NCI-H1092 treated with DMSO at 0.1 percent for 48 hours (cell line): ENCODE measurements around the gene PRDX4.
A peak's percentile ranks its signal among the peaks of the same experiment; 100 is the strongest.
"Not testable (repeated sequence)": the region's sequence is repeated elsewhere in the genome, so short reads cannot be mapped to it uniquely, and the experiment has no call there.

Experiments
- DNase-seq: peaks from one replicate; lab custom pipeline; 2025; lab: John Stamatoyannopoulos, UW

The PRDX4 gene

DNA sequence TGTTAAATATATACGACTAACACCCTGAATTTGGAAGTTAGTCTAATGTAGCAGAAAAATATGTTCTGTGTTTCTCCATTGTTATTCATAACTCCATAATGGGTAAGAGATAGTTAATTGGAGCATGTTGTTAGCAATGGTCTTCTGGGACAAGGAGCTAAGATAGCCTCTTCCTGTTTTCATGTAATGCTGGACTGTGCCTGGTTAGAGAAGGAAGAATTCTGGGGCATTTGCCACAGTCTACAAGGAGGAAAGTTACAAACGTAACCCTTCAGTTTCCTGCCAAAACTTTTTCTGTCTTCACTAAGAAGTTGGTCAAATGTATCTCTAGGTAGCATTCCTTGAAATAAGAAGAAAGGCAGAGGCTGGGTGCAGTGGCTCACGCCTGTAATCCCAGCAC, 5.8 kb downstream of the PRDX4 start:
- DNase-seq = no peak

DNA sequence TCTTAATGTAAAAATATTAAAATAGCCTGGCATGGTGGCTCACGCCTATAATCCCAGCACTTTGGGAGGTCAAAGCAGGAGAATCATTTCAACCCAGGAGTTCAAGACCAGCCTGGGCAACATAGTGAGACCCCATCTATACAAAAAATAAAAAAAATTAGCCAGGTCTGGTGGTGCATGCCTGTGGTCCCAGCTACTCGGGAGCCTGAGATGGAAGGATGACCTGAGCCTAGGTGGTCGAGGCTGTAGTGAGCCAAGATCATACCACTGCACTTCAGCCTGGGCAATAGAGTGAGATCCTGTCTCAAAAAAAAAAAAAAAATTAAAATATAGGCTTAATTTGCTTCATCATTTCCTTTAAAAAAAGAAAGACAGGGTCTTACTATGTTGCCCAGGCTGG, 9.2 kb downstream of the PRDX4 start:
- DNase-seq = not testable (repeated sequence)

DNA sequence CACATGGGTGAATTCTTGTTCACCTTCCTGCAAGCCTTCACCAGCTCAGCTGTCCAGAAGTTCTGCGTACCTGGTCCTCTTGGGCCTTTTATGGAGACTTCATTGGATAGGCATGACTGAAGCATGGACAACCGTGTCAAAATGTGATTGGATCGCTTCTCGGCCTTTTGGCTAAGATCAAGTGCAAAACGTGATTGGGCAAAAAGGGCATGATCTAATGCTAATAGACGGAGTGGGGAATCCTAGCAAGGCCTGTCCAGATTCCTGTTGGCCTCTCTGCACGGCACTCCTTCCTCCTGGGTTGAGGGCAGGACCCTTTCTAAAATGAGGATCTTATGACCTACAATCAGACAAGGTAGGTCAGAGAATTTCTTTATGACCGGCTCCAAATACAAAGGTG, 24.9 kb downstream of the PRDX4 start:
- no peak for DNase-seq

DNA sequence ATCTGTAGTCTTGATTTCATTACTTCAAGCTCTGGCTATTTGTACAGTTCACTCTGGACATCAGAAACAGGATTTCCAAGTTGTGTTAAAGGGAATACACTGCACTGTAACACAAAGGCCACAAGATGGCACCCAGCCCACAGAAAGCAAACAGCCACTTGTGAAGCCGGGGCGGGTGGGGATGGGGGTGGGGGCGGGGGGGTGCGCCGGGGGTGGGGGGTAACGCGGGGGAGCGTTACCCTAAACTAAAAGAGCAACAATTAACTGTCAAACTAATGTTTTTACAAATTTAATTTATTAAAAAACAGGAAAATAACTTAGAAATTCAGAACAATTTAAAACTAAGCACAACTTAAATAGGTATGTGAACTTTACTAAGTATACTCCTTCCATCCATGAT, 27.3 kb downstream of the PRDX4 start:
- peak; percentile 20 for DNase-seq

DNA sequence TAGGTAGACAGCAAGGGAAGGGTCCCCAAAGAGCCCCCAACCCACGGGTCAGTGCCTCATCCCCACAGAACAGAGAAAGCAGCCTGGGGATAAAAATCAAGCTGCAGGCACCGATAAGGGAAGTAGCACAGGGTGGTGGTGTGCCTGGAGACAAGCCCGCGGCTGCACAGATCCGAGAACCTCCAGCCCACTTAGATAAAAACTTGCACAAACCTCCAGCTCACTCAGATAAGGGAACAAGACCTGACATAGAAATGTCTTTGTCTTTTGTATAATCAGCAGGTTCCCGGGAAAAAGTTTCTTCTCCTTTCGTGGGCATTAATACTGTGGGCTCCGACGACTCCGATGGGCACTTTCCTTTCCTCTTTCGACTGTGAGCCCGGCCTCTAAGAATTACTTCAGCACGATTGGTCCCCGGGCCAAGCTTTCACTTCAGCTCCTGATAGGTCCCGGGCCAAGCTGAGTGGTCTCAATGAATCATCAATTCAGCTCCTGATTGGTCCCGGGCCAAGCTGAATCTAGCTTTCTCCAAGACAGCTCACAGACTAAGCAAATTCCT, 32.4 kb downstream of the PRDX4 start:
- DNase-seq = no peak

DNA sequence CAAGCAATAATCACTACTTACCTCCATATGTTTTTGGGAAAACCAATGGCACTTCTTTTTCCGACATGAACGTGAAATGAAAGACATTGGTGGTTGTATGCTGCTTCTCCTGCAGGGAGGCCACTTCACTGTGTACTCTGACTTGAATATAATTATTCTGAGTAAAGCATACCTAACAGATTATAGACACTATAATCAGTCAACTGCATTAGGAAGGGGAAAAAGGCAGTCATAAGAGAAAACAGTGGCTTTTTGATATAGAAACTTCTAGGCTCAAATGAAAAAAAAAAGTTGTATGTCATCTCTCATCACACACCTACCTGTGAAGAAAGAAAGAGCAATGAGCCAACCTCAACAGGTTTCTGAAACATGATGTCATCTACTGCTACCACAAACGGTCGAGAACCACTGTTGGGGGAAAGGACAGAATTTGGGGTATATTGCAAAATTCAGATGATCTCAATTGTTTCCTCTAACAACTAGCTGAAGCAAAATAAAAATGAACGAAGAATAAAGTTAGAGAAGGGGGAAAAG, 37.4 kb downstream of the PRDX4 start:
- DNase-seq = no peak

DNA sequence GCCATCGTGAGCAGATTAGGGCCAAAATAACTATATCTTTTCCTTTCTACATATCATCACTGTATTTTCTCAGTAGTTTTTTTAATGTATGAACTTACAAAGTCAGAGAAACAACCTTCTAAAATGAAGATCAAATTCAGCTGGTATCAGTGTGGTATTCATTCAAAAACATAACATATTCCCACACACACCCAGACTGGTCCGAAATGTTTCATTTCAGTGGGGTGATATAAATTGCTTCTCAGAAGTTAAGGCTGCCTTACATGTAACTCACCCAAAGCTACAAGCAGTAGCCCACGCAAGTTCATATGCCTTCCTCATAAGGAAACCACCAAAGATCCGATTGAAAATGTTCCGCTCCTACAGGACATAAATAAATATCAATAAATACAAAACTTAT, 37.9 kb downstream of the PRDX4 start:
- DNase-seq = no peak

DNA sequence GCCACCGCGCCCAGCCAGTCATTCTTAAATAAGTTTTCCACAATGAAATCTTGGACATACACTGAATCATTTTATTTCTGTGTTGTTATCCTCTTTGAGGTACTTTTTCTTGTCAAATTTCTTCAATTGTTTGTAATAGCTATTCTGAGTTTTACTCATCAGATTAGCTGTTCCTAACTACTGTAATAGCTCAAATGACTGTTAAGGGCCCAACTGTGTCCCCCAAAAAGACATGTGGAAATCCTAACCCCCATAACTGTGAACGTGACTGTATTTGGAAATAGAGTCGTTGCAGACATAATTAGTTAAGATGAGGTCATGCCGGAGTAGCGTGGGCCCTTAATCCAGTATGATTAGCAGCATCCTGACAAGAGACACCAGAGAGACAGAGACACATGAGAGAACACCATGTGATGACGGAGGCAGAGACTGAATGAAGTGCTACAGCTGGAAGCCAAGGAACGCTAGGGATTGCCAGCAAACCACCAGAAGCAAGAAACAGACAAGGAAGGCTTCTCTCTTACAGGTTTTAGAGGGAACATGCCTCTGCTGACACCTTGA, 52.9 kb downstream of the PRDX4 start:
- no peak for DNase-seq

DNA sequence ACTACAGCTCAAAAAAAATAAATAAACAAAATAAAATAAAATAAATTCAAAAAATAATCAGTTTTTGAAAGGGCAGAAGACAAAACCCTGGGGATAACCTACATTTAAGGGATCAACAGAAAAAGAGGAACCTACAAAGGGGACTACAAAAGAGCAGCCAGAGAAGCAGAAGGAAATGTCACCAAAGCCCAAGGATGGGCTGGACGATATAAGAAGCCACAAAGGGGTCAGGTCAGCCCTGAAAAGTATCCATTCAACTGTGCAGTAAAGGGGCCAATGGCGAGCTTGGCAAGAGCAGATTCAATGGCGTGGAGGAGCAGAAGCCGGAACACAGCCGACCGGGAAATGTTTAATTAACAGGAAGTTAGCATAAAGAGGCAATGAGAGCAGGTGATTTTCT, 58.9 kb downstream of the PRDX4 start:
- no peak for DNase-seq

DNA sequence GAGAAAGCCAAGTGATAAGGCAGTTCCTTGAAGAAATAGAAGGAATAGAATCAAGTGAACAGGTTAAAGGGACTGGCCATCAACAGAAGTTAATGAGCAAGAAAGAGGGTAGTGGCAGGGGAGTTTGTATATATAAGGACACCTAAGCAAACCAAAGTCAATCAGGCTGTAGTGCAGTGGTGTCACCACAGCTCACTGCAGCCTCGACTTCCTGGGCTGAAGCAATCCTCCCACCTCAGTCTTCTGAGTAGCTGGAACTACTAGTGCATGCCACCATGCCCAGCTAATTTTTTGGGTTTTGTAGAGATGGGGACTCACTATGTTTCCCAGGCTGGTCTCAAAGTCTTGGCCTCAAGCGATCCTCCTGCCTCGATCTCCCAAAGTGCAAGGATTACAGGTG, 59.9 kb downstream of the PRDX4 start:
- DNase-seq = no peak

DNA sequence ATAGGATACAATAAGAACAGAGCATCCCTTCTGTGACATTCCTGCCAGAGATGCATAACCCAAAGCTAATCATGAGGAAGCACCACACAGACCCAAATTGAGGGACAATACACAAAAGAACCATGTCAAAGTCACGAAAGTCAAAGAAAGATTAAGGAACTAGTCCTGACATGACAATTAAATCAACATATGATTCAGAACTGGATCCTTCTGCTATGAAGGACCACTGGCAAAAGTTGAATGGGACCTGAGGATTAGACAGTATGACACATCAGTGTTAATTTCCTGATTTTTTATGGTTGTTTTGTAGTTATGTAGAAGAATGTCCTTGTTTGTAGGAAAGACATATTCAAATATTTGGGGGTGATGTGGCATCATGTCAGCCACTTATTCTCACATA, 61.9 kb downstream of the PRDX4 start:
- DNase-seq = no peak

DNA sequence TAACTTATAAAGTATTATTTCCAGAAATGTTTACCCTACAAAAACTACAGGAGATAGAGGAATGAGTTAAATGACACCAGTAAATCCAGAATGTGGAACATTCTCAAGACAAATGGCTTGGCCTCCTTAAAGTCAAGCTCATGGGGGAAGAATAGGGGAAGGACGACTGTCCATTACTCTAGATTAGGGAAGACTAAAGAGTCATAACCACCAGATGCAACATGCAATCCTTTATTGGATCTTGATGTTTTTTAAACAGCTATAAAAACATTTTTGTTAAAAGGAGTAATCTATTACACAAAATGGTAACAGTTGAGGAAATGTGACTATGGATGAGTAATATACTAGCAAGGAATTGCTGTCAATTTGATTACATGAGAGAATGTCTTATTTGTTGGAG, 64.7 kb downstream of the PRDX4 start:
- DNase-seq = no peak

DNA sequence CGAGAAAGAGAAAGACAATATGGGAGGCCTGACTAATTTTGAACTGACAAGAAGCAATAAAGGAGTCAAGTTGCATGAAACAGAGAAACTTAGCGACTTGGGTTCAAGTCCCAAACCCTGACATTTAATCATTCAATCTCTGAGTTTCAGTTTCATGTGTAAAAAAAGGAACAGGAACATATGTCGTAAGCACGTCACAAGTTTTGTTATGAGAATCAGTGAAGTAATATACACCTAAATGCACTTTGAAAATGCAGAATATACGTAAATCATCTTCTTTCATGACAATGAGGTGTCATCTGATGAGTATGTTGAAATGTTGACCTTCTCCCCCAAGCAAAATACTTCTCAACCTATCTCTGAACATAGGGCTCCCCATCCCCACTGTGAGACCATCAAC, 65.4 kb downstream of the PRDX4 start:
- DNase-seq = no peak
